Progenitor cell of endocrine pancreas (in vitro differentiated cells): Measurements from ENCODE around the gene DNAH7. TPM values are rescaled to one million over a fixed set of nuclear protein-coding genes. Genes with fewer than 3 reads are reported as not detected.
"Not testable (repeated sequence)": the region's sequence is repeated elsewhere in the genome, so short reads cannot be mapped to it uniquely, and the experiment has no call there.

ENCODE experiments used
- DNase-seq: peaks from one replicate; pipeline ENCODE4 v3.0.0; 2021; ENCODE audit warnings: low spot score; ENCODE audit not compliant: unreplicated experiment
- H3K27ac Mint-ChIP-seq: 2 replicates; pipeline ENCODE4 v1.8.0; 2021; ENCODE audit warnings: mild to moderate bottlenecking, moderate library complexity, mixed read lengths
- H3K27me3 Mint-ChIP-seq: 2 replicates; pipeline ENCODE4 v1.8.0; 2021; ENCODE audit warnings: mixed read lengths
- H3K36me3 Mint-ChIP-seq: 2 replicates; pipeline ENCODE4 v1.8.0; 2022; ENCODE audit warnings: mixed read lengths; ENCODE audit not compliant: insufficient read depth
- H3K4me1 Mint-ChIP-seq: 2 replicates; pipeline ENCODE4 v1.8.0; 2021; ENCODE audit warnings: low read depth, mixed read lengths
- H3K4me3 Mint-ChIP-seq: 2 replicates; pipeline ENCODE4 v1.8.0; 2021; ENCODE audit warnings: low read depth, mild to moderate bottlenecking, moderate library complexity, mixed read lengths
- H3K9me3 Mint-ChIP-seq: 2 replicates; pipeline ENCODE4 v1.8.0; 2021; ENCODE audit warnings: low read depth, mixed read lengths
- total RNA-seq: library from RNA; stranded (reverse); gene quantifications from 2 replicates; pipeline ENCODE4 v1.2.1, GENCODE V29; 2021
- TF ChIP-seq, protein P1 (sequence below): fragments of 200-600 bp; sonication (generic); IDR thresholded peaks from one replicate; pipeline ENCODE4 v1.5.0; 2021; ENCODE audit warnings: antibody characterized with exemption, mild to moderate bottlenecking; ENCODE audit not compliant: unreplicated experiment

Gene DNAH7
- total RNA-seq, 1 donor from 2014 or later = 5.9 TPM

DNA sequence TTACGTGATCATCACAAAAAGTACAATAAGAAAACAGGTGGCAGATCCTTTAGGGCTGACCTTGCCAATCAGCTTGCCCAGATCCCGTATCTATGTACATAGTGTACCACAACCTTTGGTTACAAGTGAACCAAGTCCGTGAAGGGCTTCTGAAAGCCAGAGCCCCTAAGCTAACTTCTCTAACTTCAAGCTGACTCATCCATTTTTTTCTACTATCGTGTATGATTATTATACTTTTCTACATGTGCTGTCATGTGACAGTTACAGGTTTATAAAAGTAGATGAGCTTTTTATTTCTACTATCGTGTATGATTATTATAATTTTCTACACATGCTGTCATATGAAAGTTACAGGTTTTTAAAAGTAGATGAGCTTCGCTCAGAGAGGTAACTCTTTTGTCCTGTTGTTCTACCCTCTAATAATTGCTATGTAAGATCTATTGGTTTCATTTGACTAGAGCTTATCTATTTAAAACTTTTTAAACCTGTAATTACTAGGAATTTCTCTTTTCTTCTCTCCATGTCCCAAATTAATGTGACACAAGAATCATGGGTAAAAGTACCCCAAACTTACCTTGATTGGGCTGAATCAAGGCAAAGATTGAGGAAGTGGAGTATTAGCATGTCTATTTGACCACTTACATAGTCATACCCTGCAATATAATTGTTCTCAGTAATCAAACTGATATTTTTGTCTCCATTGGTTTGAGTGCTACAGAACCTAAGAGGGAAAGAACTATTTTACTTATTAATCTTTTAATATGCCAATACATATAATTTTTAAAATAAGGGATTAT is 29.4 kb upstream of the DNAH7 start:
- Mint-ChIP-seq H3K27me3 (no peaks in the 10 kb centered on the region), H3K36me3 (no peaks in the 10 kb centered on the region), H3K4me1 (no peaks in the 10 kb centered on the region), H3K9me3 (peaks cover 4% of the 10 kb centered on the region), H3K4me3 (no peak overlapping the region), H3K27ac (no peak overlapping the region)
- TF ChIP-seq, protein P1, sequence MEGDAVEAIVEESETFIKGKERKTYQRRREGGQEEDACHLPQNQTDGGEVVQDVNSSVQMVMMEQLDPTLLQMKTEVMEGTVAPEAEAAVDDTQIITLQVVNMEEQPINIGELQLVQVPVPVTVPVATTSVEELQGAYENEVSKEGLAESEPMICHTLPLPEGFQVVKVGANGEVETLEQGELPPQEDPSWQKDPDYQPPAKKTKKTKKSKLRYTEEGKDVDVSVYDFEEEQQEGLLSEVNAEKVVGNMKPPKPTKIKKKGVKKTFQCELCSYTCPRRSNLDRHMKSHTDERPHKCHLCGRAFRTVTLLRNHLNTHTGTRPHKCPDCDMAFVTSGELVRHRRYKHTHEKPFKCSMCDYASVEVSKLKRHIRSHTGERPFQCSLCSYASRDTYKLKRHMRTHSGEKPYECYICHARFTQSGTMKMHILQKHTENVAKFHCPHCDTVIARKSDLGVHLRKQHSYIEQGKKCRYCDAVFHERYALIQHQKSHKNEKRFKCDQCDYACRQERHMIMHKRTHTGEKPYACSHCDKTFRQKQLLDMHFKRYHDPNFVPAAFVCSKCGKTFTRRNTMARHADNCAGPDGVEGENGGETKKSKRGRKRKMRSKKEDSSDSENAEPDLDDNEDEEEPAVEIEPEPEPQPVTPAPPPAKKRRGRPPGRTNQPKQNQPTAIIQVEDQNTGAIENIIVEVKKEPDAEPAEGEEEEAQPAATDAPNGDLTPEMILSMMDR = no peak
- DNase-seq = no peak

DNA sequence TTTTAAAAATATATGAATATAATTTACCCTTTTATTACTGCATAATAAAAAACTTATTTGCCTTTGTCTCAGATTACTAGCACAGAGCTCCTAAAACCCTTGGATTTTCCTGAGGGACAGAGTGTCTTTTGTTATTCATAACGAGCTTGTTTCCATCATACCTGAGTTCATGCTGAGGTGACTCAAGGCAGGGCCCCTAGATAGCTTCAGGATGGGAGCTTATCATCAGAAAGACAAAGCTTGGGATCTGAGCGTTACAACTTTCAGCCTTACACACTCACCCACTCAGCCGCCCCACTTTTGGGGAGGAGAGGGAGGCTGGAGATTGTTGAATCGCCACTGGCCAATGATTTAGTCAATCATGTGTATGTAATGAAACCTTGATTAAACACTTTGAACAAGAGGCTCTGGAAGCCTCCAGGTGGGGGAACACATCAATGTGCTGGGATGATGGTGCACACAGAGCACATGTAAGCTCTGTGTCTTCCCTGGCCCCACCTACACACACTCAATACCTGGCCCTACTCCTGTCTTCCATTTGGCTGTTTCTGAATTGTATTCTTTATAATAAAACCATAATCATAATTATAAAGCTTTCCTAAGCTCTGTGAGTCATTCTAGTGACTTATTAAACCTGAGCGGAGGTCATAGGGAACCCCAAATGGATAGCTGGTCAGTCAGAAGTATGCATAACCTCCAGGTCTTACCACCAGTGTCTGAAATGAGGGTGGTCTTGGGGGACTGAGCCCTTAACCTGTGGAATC is 28.5 kb upstream of the DNAH7 start:
- Mint-ChIP-seq H3K9me3 (peaks cover 4% of the 10 kb centered on the region), H3K36me3 (no peaks in the 10 kb centered on the region), H3K4me1 (no peaks in the 10 kb centered on the region), H3K4me3 (no peak overlapping the region), H3K27me3 (no peaks in the 10 kb centered on the region), H3K27ac (no peak overlapping the region)
- no peak for DNase-seq
- TF ChIP-seq, protein P1 = no peak

- Mint-ChIP-seq H3K27ac (no peak overlapping the region), H3K4me3 (no peak overlapping the region), H3K36me3 (no peaks in the 10 kb centered on the region), H3K4me1 (no peaks in the 10 kb centered on the region), H3K27me3 (no peaks in the 10 kb centered on the region), H3K9me3 (peaks cover 4% of the 10 kb centered on the region)
- DNase-seq = no peak
- TF ChIP-seq, protein P1 = no peak
These were observed 27.6 kb upstream of the DNAH7 start for GRCh38 chr2:196096264-196096663.

DNA sequence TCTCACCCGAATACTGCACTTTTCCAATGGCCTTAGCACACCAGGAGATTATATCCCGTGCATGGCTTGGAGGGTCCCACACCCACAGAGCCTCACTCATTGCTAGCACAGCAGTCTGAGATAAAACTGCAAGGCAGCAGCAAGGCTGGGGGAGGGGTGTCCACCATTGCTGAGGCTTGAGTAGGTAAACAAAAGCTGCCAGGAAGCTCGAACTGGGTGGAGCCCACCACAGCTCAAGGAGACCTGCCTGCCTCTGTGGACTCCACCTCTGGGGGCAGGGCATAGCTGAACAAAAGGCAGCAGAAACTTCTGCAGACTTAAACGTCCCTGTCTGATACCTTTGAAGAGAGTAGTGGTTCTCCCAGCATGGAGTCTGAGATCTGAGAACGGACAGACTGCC is 20.8 kb upstream of the DNAH7 start:
- H3K27ac Mint-ChIP-seq, H3K36me3 Mint-ChIP-seq, DNase-seq, H3K4me1 Mint-ChIP-seq, H3K9me3 Mint-ChIP-seq, H3K27me3 Mint-ChIP-seq, H3K4me3 Mint-ChIP-seq: not testable (repeated sequence)

DNA sequence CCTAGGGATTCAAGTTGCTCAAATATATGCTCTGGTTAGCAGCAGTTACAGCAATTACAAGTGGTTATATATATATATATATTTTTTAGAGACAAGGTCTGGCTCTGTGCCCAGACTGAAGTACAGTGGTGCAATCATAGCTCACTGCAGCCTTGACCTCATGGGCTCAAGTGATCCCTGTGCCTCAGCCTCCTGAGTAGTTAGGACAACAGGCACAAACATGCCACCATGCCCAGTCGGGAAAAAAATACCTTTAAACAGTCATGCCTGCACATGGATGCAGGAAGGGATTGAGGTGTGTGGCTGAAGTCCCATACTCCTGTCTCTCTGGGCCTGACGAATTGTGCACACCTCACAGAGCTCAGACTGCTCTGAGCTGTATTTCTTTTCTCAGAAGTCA is 19.6 kb upstream of the DNAH7 start:
- DNase-seq = no peak
- H3K36me3 Mint-ChIP-seq = no peaks in the 10 kb centered on the region
- H3K27ac Mint-ChIP-seq = no peak overlapping the region
- TF ChIP-seq, protein P1 = no peak
- no peaks in the 10 kb centered on the region for H3K4me1 Mint-ChIP-seq
- no peaks in the 10 kb centered on the region for H3K27me3 Mint-ChIP-seq
- H3K9me3 Mint-ChIP-seq = peaks cover 6% of the 10 kb centered on the region
- H3K4me3 Mint-ChIP-seq = no peak overlapping the region
